Measurements from ENCODE around the gene MTUS2.

MTUS2 gene

GRCh38 chr13:28958018-28958417 is 137.9 kb downstream of the MTUS2 start:
- Histone ChIP-seq H3K27ac (no peak overlapping the region), H3K27me3 (no peaks in the 10 kb centered on the region), H3K4me3 (ENCODE audit: low read depth in 1 of 2, low read length in 1 of 2) (no peak overlapping the region), H3K9me3 (no peaks in the 10 kb centered on the region), H3K4me1 (ENCODE audit: control insufficient read depth in 1 of 2, insufficient read depth in 1 of 2, low read depth in 1 of 2, low read length in 1 of 2) (no peaks in the 10 kb centered on the region), H3K36me3 (no peaks in the 10 kb centered on the region)
- TF ChIP-seq, protein P1, sequence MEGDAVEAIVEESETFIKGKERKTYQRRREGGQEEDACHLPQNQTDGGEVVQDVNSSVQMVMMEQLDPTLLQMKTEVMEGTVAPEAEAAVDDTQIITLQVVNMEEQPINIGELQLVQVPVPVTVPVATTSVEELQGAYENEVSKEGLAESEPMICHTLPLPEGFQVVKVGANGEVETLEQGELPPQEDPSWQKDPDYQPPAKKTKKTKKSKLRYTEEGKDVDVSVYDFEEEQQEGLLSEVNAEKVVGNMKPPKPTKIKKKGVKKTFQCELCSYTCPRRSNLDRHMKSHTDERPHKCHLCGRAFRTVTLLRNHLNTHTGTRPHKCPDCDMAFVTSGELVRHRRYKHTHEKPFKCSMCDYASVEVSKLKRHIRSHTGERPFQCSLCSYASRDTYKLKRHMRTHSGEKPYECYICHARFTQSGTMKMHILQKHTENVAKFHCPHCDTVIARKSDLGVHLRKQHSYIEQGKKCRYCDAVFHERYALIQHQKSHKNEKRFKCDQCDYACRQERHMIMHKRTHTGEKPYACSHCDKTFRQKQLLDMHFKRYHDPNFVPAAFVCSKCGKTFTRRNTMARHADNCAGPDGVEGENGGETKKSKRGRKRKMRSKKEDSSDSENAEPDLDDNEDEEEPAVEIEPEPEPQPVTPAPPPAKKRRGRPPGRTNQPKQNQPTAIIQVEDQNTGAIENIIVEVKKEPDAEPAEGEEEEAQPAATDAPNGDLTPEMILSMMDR (IDR thresholded peaks at IDR 0.05) = no peak

GRCh38 chr13:28958441-28958840 is 138.3 kb downstream of the MTUS2 start:
- TF ChIP-seq, protein P1 (IDR thresholded peaks at IDR 0.05) = no peak
- no peak overlapping the region for H3K4me3 ChIP-seq (ENCODE audit: low read depth in 1 of 2, low read length in 1 of 2)

GRCh38 chr13:28964052-28964451 is 143.9 kb downstream of the MTUS2 start:
- Histone ChIP-seq H3K4me3 (ENCODE audit: low read depth in 1 of 2, low read length in 1 of 2) (no peak overlapping the region), H3K27ac (no peak overlapping the region), H3K36me3 (no peaks in the 10 kb centered on the region), H3K9me3 (no peaks in the 10 kb centered on the region), H3K27me3 (no peaks in the 10 kb centered on the region), H3K4me1 (ENCODE audit: control insufficient read depth in 1 of 2, insufficient read depth in 1 of 2, low read depth in 1 of 2, low read length in 1 of 2) (no peaks in the 10 kb centered on the region)
- TF ChIP-seq, protein P1 (IDR thresholded peaks at IDR 0.05) = no peak

More at GRCh38 chr13:28958441-28958840, 138.3 kb downstream of the MTUS2 start:
- no peak overlapping the region for H3K27ac ChIP-seq
- no peaks in the 10 kb centered on the region for H3K4me1 ChIP-seq (ENCODE audit: control insufficient read depth in 1 of 2, insufficient read depth in 1 of 2, low read depth in 1 of 2, low read length in 1 of 2)
- H3K9me3 ChIP-seq = no peaks in the 10 kb centered on the region
- H3K36me3 ChIP-seq = no peaks in the 10 kb centered on the region
- H3K27me3 ChIP-seq = no peaks in the 10 kb centered on the region

GRCh38 chr13:28964803-28965202 is 144.7 kb downstream of the MTUS2 start:
- no peaks in the 10 kb centered on the region for H3K9me3 ChIP-seq
- H3K27ac ChIP-seq = no peak overlapping the region
- H3K4me3 ChIP-seq (ENCODE audit: low read depth in 1 of 2, low read length in 1 of 2) = no peak overlapping the region
- no peaks in the 10 kb centered on the region for H3K4me1 ChIP-seq (ENCODE audit: control insufficient read depth in 1 of 2, insufficient read depth in 1 of 2, low read depth in 1 of 2, low read length in 1 of 2)
- H3K27me3 ChIP-seq = no peaks in the 10 kb centered on the region
- TF ChIP-seq, protein P1 (IDR thresholded peaks at IDR 0.05) = no peak
- H3K36me3 ChIP-seq = no peaks in the 10 kb centered on the region

- Histone ChIP-seq H3K4me1 (ENCODE audit: control insufficient read depth in 1 of 2, insufficient read depth in 1 of 2, low read depth in 1 of 2, low read length in 1 of 2) (no peaks in the 10 kb centered on the region), H3K9me3 (no peaks in the 10 kb centered on the region), H3K27me3 (no peaks in the 10 kb centered on the region), H3K27ac (no peak overlapping the region), H3K36me3 (no peaks in the 10 kb centered on the region), H3K4me3 (ENCODE audit: low read depth in 1 of 2, low read length in 1 of 2) (no peak overlapping the region)
- TF ChIP-seq, protein P1 (IDR thresholded peaks at IDR 0.05) = no peak
Observed at GRCh38 chr13:28967029-28967915, 147.1 kb downstream of the MTUS2 start.
